Right renal pelvis (tissue), 4 donors: ENCODE results near the gene RBFOX2. TPM values are rescaled to one million over a fixed set of nuclear protein-coding genes. Genes with fewer than 3 reads are reported as not detected.
"Not testable (repeated sequence)": the region's sequence is repeated elsewhere in the genome, so short reads cannot be mapped to it uniquely, and the experiment has no call there.

Experiments
- DNase-seq, 4 donors: peaks; one replicate each; pipeline ENCODE4 v3.0.0-alpha.2; 2013; ENCODE audit warnings: low read depth in 4 of 4, low spot score in 3 of 4, missing footprints in 1 of 4
- polyA plus RNA-seq, 4 donors: library from polyadenylated mRNA; unstranded; fragments of 120-200 nt; gene quantifications; one replicate each; pipeline ENCODE4 v1.2.1, GENCODE V29; 2013; ENCODE audit not compliant: insufficient read length in 4 of 4

The RBFOX2 gene
- polyA plus RNA-seq, 4 donors, result 118 to 139 (median 129) TPM

DNA sequence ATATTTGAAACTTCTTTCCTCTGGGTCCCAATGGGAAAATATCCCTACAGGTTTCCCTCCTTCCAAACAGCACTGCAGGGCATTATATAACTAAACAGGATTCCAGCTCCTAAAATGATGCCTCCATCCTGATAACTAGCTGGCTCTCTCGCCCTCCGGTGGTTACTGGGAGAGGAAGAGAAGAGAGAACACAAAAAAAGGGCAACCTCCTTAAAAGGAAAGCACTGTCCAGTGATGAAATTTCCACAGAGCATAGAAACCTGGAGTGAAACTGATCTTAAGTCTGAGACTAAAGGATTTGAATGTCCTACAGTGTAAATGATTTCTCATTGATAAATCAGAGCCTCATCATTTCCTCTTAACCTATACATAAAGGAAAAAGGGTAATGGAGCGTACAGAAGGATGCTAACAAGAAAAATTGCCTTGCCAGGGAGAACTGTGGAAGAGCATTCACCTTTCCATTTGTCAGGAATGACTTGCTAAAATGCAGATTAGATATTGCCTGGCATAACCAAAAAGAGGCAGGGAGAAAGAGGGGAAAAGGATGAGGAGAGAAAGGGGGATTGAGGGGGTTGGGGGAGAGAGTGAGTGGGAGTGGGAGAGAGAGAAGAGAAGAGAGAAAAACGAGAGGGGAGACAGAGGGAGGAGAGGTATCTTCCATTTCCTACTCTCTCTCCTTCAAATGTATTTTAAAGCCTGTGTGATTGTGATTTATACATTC, 189.6 kb downstream of the RBFOX2 start:
- DNase-seq, result peak in 1 of 4 donors; percentile 22

- no peak for DNase-seq
These were observed 191.4 kb downstream of the RBFOX2 start for GRCh38 chr22:35837101-35837727.

GRCh38 chr22:35835998-35836691, 192.5 kb downstream of the RBFOX2 start:
- peak in 2 of 4 donors; percentile 39 to 60 for DNase-seq

GRCh38 chr22:35835267-35835997, 193.2 kb downstream of the RBFOX2 start:
- no peak for DNase-seq

DNA sequence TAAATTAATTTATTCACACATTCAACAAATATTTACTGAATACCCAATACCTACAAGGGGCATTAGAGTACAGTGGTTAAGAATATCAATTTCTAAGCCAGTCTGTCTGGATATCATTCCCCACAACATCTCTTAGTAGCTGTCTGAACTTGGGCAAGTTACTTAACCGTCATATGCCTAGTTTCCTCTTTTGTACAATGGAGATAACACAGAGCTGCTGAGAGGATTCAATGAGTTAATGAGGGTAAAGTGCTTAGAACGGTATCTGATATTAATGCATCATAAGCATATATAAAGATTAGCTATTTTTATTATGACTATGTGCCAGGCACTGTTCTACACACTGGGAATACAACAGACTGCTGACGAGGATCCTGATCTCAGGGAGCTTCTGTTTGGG, 194.6 kb downstream of the RBFOX2 start:
- DNase-seq, result no peak

DNA sequence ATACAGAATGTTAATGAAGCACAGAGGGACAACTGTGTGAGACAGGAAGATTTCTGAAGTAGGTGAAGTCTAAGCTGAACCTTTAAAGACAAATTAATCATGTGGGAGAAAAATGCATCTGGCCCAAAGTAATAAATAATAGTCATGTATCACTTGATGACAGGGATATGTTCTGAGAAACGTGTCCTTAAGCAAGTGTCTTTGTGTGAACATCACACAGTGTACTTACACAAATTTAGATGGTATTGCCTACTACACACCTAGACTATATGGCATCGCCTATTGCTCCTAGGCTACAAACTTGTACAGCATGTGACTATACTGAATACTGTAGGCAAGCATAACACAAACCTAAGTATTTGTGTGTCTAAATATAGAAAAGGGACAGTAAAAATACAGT, 198.3 kb downstream of the RBFOX2 start:
- no peak for DNase-seq

DNA sequence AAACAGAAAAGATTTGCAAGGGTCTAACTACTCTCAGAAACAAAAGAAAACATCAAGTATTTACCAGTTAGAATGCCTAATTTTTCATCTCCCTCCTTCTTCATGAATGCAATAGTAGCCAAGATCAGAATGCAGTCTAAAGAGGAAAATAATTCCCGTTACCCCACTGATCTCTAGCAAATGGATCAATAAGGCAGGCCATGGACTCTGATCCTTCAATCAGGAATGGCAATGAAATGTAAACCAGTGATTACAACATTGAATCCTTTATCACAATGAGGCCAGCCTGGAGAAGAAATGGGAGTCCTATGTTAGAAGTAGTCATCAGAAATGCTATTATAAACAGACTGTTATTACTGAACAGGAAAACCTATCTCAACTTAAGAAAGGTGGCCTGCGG, 204.4 kb downstream of the RBFOX2 start:
- DNase-seq, result no peak

GRCh38 chr22:35821654-35822053, 207.0 kb downstream of the RBFOX2 start:
- no peak for DNase-seq

DNA sequence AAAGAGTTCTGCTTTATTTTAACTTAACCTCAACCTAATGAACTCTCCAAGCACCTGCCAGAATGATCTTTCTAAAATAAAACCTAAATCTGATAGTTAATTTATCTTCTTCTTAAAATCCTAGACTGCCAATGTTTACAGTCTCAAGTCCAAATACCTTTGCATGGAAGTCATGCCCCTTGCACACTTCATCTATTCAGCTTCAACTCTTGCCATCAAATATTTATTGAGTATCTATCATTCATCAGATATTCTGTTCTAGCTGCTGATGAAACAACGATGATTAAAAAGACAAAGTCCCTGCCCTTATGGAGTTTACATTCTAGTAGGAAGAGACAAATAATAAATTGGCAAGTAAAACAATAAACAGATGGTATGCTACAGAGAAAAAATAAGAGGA, 209.2 kb downstream of the RBFOX2 start:
- DNase-seq, result no peak

- DNase-seq, result no peak
These were observed 209.7 kb downstream of the RBFOX2 start for GRCh38 chr22:35818897-35819296.

- no peak for DNase-seq
These were observed 216.0 kb downstream of the RBFOX2 start for GRCh38 chr22:35812600-35812999.

GRCh38 chr22:35811670-35812069, 217.0 kb downstream of the RBFOX2 start:
- no peak for DNase-seq

DNA sequence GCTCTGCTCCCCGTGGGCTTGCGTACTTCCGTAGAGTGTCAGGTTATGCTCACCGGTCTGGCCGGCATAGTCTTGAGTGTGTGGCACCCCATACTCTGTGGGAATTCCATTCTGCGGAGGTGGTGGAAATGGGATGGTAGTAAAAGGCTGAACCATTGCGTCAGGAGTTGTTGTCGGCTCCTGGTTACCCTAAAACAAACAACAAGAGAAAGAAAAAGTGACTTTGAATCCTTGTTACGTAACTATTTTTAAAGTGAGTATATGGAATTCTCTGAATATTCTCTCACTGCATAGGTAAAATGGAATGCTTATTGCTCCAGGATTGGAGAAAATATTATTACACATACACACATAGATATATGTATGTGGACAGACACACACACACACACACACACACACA, 218.8 kb downstream of the RBFOX2 start:
- DNase-seq, result no peak

DNA sequence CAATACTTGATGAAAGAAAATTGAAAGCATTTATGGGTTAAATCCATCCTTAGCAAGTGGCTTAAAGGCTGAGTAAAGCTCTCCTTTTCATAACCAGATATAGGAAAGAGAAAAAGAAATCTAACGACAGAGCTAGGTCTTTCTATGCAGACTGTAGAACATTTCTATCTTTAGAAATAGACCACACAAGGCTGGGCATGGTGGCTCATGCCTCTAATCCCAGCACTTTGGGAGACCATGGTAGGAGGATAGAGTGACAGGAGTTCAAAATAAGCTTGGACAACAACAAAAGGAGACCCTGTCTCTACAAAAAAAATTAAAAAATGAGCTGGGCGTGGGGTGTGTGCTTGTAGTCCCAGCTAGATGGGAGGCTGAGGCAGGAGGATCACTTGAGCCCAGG, 220.2 kb downstream of the RBFOX2 start:
- DNase-seq, result no peak

DNA sequence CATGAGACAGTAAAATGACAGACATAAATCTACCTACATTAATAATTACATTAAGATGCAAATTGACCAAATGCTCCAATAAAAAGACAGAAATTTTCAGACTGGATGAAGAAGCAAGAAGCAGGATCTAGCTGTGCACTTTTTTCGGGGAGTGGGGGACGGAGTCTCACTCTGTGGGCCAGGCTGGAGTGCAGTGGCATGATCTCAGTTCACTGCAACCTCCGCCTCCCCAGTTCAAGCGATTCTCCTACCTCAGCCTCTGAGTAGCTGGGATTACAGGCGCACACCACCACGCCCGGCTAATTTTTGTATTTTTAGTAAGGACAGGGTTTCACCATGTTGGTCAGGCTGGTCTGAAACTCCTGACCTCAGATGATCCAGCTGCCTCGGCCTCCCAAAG, 222.0 kb downstream of the RBFOX2 start:
- DNase-seq, result not testable (repeated sequence)

- no peak for DNase-seq
These were observed 223.2 kb downstream of the RBFOX2 start for GRCh38 chr22:35805466-35805865.

DNA sequence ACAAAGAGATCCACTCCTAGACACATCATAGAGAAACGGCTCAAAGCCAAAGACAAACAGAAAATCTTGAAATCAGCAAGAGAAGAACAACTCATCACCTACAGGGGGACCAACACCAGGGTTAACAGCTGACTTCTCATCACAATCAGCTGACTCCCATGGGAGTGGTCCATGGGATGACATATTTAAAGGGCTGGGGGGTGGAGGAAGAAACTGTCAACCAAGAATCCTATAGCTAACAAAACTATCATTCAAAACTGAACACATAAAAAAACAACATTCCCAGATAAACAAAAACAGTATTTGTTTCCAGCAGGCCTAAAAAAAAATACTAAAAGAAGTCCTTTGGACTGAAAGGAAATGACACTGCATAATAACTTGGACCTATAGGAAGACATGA, 224.2 kb downstream of the RBFOX2 start:
- DNase-seq, result no peak

GRCh38 chr22:35802885-35803284, 225.7 kb downstream of the RBFOX2 start:
- DNase-seq, result no peak

GRCh38 chr22:35801301-35801700, 227.3 kb downstream of the RBFOX2 start:
- not testable (repeated sequence) for DNase-seq

GRCh38 chr22:35799150-35799549, 229.5 kb downstream of the RBFOX2 start:
- DNase-seq, result no peak

DNA sequence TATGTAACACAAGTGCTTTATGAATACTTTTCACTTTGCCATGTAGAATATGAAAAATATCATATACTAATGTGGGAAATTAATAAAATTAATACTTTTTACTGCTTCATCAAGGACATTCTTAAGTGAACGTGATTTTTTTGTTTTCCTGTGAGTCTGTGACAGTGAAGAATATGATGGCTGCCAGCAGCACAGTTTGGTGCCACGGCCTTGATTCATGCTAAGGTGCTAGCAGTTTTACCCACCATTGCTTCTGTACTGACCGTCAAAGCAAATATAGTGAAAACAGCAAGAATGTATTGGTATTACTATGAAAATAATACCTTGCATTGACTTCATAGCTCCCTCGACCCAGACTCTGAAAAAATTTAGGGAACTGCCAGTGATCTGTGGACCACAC, 231.2 kb downstream of the RBFOX2 start:
- no peak for DNase-seq
